Measurements from ENCODE around the gene MVP. TPM values are rescaled to one million over a fixed set of nuclear protein-coding genes. Genes with fewer than 3 reads are reported as not detected.
"Not testable (repeated sequence)": the region's sequence is repeated elsewhere in the genome, so short reads cannot be mapped to it uniquely, and the experiment has no call there.

MVP gene
- total RNA-seq, 3 donors from 2014 or later: 80.6 to 86.4 (median 85.8) TPM

DNA sequence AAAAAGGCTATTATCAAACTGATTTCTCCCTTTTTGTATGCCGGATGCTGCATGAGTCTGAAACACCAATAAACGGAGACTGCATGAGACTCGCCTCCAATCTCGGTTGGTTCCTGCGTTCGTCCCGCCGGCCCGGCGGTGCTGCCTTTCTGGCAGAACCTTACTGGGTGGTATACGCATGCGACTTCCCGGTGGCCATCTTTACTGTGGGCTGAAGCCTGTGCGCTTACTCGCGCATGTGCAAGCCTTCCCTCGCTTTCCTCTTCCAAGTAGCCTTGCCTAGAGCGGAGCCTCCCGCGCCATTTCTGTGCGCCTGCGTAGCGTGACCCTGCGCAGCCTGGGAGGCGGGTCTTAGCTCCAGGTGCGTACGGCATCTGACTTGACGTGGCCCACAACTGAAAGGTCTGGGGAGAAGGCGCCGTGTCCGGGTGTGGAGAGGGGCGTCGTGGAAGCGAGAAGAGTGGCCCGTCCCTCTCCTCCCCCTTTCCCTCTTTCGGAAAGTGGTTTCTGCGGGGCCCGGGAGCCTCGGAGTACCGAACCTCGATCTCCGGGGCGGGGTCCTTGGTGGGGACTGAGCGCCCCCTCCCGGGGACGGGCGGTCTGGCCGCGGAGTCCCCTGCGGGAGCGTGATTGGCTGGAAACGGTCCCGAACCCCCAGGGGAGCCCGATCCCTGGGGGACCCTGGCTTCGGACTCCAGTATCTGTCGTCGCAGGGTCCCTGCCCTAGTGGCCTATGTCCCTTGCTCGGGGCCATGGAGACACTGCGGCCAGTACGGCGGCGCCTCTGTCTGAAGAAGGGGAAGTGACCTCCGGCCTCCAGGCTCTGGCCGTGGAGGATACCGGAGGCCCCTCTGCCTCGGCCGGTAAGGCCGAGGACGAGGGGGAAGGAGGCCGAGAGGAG, 4.2 kb upstream of the MVP start, which contains the start of gene PAGR1:
Gene PAGR1 (plus strand): TSS at position 360 of the 901 bp plus-strand sequence. CDS start 374 bp downstream, at position 734.
- Mint-ChIP-seq H3K36me3 (ENCODE audit: insufficient read depth) (peaks cover 16% of the 10 kb centered on the region), H3K4me3 (peak within 1 kb of the TSS; percentile 96), H3K9me3 (no peaks in the 10 kb centered on the region), H3K4me1 (ENCODE audit: low read depth) (peaks cover 68% of the 10 kb centered on the region), H3K27me3 (ENCODE audit: low read depth) (no peaks in the 10 kb centered on the region)
- DNase-seq: peak; percentile 98
- ATAC-seq: peak; percentile 70 to 73

DNA sequence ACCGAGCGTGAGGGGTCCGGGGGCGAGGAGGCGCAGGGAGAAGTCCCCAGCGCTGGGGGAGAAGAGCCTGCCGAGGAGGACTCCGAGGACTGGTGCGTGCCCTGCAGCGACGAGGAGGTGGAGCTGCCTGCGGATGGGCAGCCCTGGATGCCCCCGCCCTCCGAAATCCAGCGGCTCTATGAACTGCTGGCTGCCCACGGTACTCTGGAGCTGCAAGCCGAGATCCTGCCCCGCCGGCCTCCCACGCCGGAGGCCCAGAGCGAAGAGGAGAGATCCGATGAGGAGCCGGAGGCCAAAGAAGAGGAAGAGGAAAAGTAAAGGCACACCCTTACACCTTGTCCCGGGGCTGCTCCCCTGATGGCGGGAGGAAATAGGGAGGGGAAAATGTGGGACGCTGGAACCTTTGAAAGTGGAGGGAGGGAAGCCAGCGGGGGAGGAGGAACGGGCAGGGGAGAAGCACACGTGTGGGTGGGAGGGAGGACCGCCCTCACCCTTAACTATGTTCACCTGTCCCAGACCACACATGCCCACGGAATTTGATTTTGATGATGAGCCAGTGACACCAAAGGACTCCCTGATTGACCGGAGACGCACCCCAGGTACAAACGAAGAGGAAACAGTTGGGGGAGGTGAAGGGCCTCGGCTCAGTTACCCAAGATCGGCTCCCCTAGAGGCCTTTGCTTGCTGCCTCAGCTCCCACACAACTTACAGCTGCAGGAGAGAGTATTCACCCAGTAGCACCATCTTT, 3.4 kb upstream of the MVP start:
- ATAC-seq (peak; percentile 29 to 37), DNase-seq (peak; percentile 29)
- H3K9me3 Mint-ChIP-seq: no peaks in the 10 kb centered on the region
- no peaks in the 10 kb centered on the region for H3K27me3 Mint-ChIP-seq (ENCODE audit: low read depth)
- H3K4me1 Mint-ChIP-seq (ENCODE audit: low read depth): peaks cover 67% of the 10 kb centered on the region
- peak overlapping the region; percentile 96 for H3K4me3 Mint-ChIP-seq
- H3K36me3 Mint-ChIP-seq (ENCODE audit: insufficient read depth): peaks cover 16% of the 10 kb centered on the region

DNA sequence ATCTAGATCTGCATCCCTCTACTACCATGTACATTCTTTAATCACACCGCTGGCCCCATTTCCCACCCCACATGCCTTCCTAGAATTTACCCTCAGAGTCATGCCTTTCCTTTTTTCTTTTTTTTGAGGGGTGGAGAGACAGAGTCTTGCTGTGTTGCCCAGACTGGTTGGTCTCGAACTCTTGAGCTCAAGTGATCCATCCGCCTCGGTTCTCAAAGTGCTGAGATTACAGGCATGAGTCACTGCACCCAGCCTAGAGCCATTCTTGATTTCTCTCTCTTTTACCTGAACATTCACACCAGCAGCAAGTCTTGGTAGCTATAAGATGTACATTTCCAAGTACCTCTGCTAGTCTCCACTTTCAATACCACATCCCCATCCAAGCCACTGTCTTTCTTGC, 2.2 kb upstream of the MVP start:
- Mint-ChIP-seq H3K4me1 (ENCODE audit: low read depth) (peaks cover 71% of the 10 kb centered on the region), H3K27me3 (ENCODE audit: low read depth) (no peaks in the 10 kb centered on the region), H3K9me3 (no peaks in the 10 kb centered on the region), H3K4me3 (peak overlapping the region; percentile 71), H3K36me3 (ENCODE audit: insufficient read depth) (peaks cover 19% of the 10 kb centered on the region)
- DNase-seq: no peak
- ATAC-seq: no peak

DNA sequence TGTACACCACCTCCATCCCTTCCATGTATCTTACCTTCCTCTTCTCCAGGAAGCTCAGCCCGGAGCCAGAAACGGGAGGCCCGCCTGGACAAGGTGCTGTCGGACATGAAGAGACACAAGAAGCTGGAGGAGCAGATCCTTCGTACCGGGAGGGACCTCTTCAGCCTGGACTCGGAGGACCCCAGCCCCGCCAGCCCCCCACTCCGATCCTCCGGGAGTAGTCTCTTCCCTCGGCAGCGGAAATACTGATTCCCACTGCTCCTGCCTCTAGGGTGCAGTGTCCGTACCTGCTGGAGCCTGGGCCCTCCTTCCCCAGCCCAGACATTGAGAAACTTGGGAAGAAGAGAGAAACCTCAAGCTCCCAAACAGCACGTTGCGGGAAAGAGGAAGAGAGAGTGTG, 756 bp upstream of the MVP start:
- Mint-ChIP-seq H3K27me3 (ENCODE audit: low read depth) (no peaks in the 10 kb centered on the region), H3K36me3 (ENCODE audit: insufficient read depth) (peaks cover 19% of the 10 kb centered on the region), H3K4me3 (peak overlapping the region; percentile 91)

DNA sequence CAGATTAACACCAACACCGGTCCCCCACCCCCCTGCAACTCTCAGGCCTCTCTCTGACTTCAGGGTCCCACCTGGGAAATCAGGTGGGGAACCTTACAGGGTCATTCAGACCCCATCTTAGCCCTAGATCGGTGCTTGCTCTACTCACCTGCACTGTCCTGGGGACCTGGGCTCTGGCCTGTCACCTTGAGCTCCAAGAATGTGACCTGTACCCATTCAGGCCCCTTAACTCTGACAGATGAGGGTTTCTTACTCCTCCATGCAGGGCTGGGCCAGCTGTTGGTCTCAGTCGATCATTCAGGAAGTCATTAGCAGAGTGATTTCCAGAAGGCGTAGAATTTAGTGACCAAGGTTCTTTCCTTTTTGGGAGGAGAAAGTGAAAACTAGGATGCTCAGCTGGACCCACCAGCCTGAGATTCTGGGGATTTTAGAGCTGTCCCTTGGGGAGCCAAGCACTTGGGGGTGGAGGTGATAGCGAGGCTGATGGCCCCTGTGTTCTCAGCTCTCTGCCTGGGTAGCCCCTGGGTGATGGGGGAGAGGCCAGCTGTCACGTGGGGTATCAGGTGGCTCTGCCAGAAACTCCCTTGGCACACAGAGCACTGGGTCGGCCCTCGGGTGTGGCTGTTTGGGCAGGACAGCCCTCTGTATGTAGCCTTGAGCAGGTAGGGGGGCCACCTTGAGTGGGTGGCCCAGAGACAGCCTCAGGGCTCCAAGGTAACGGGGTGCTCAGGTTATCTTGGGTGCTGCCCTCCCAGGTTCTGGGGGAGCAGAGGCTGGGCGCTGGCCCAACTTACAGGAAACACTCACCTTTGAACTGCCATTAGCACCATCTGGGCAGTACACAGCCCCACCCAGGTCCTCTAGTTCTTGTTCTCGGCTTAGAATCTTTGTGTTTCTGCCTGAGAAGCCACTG, 724 bp downstream of the MVP start:
- peaks cover 19% of the 10 kb centered on the region for H3K36me3 Mint-ChIP-seq (ENCODE audit: insufficient read depth)
- H3K9me3 Mint-ChIP-seq: no peaks in the 10 kb centered on the region
- DNase-seq (peak; percentile 31), ATAC-seq (peak in 1 of 2 donors; percentile 2)
- H3K4me3 Mint-ChIP-seq: peak overlapping the region; percentile 91
- H3K4me1 Mint-ChIP-seq (ENCODE audit: low read depth): peaks cover 75% of the 10 kb centered on the region
- no peaks in the 10 kb centered on the region for H3K27me3 Mint-ChIP-seq (ENCODE audit: low read depth)

More for the DNA sequence above, 756 bp upstream of the MVP start:
- no peak for DNase-seq
- Mint-ChIP-seq H3K4me1 (ENCODE audit: low read depth) (peaks cover 73% of the 10 kb centered on the region), H3K9me3 (no peaks in the 10 kb centered on the region)
- no peak for ATAC-seq

DNA sequence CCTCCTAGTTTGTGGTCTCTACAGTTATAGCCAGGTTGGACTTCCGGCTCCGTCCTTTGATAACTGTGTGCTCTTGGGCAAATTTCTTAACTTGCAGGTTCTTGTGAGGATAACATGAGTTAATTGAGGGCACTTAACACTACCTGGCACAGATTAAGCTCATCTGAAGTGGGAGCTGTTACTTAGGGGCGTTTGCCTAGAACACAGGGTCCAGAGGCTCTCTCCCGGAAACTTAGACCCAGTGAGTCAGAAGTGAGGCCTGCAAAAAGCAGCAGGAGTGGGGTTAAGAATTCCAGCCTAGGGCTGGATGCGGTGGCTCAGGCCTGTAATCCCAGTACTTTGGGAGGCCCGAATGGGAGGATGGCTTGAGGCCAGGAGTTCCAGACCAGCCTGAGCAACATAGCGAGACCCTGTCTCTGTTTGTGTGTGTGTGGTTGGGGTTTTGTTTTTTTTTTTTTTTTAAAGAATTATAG, 1.4 kb downstream of the MVP start:
- no peak for ATAC-seq
- no peak for DNase-seq
- Mint-ChIP-seq H3K36me3 (ENCODE audit: insufficient read depth) (peaks cover 19% of the 10 kb centered on the region), H3K4me1 (ENCODE audit: low read depth) (peaks cover 80% of the 10 kb centered on the region), H3K4me3 (peak overlapping the region; percentile 91), H3K9me3 (no peaks in the 10 kb centered on the region), H3K27me3 (ENCODE audit: low read depth) (no peaks in the 10 kb centered on the region)

DNA sequence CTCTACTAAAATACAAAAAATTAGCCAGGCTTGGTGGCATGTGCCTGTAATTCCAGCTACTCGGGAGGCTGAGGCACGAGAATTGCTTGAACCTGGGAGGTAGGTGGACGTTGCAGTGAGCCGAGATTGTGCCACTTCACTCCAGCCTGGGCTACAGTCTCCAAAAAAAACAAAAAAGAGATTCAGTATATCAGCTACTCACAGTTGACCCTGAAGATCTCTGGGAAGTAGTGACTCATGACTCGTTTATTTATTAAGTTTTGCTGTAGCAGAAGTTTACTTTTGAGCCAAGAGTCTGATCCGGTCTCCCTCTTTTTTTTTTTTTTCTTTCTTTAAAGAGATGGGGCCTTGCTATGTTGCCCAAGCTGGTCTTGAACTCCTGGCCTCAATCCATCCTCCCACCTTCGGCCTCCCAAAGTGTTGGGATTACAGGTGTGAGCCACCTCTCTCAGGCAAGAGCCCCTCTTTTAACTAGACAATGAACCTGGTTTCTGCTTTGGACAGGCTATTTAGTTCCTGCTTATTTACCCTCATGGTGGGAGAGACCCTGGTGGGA, 4.4 kb downstream of the MVP start:
- Mint-ChIP-seq H3K4me3 (peak overlapping the region; percentile 56), H3K9me3 (no peaks in the 10 kb centered on the region), H3K36me3 (ENCODE audit: insufficient read depth) (peaks cover 5% of the 10 kb centered on the region), H3K4me1 (ENCODE audit: low read depth) (peaks cover 78% of the 10 kb centered on the region), H3K27me3 (ENCODE audit: low read depth) (no peaks in the 10 kb centered on the region)
- ATAC-seq: no peak
- DNase-seq: no peak

DNA sequence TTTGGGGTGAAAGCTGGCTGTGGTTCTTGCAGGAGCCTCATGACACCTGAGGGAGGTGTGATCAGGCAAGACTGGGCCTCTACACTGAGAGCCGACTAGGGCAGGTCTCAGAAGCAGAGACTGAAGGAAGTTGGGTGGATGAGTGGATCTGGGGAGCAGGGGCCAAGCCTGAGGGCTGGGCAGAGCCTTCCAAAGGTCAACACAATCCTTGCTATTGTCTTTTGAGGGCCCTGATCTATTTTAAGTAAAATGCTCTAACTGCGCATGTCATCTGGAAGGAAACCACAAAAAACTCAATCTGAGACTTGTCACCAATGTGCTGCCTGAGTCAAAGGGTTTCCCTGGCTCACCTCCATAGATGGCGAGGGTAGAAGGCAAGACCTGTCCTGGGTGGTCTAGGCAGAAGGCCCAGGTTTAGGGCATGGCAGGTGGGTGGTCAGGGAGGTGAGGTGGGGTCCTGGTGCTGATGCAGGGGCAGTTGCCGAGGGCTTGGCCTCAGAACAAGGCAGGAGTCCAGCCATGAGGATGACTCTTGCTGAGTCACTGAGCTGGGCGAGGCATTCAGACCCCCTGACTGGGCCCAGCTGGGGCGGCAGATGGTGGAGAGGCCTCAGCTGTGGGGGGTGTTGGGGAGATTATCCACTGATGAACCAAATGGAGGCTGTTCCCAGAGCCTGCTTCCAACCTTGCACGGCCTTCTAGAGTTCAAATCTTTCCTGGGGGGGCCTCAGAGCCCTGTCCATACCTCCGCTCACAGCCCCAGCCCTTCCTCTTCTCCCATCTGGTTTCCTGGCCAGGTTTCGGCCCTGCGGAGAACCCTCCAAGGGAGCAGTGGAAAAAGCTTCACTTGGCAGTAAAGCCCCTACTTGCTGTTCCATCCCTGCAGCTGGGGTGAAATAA, 5.1 kb downstream of the MVP start:
- ATAC-seq (peak; percentile 57 to 59), DNase-seq (no peak)
- H3K9me3 Mint-ChIP-seq: no peaks in the 10 kb centered on the region
- peaks cover 78% of the 10 kb centered on the region for H3K4me1 Mint-ChIP-seq (ENCODE audit: low read depth)
- H3K4me3 Mint-ChIP-seq: peak overlapping the region; percentile 56
- peaks cover 2% of the 10 kb centered on the region for H3K36me3 Mint-ChIP-seq (ENCODE audit: insufficient read depth)
- H3K27me3 Mint-ChIP-seq (ENCODE audit: low read depth): no peaks in the 10 kb centered on the region

DNA sequence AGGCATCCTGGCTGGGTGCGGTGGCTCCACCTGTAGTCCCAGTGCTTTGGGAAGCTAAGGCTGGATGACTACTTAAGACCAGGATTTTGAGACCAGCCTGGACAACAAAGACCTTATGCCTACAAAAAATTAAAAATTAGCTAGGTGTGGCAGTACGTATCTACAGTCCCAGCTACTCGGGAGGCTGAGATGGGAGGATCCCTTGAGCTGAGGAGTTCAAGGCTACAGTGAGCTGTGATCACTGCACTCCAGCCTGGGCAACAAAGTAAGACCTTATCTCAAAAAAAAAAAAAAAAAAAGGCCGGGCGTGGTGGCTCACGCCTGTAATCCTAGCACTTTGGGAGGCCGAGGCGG, 6.1 kb downstream of the MVP start:
- Mint-ChIP-seq H3K27me3 (ENCODE audit: low read depth) (no peaks in the 10 kb centered on the region), H3K4me1 (ENCODE audit: low read depth) (peaks cover 73% of the 10 kb centered on the region), H3K9me3 (no peaks in the 10 kb centered on the region), H3K4me3 (peak overlapping the region; percentile 73), H3K36me3 (ENCODE audit: insufficient read depth) (peaks cover 6% of the 10 kb centered on the region)
- no peak for ATAC-seq
- DNase-seq: no peak

DNA sequence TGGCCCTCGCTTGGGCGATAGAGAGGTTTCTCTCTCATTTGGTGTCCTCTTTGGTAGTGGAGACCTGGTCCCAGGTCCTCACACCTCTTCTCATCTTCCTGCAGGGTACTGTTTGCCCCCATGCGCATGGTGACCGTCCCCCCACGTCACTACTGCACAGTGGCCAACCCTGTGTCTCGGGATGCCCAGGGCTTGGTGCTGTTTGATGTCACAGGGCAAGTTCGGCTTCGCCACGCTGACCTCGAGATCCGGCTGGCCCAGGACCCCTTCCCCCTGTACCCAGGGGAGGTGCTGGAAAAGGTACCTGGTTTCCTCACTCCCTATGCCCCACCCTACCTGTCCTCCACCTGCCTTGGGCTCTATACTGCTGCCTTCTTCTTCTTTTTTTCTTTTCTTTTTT, 10.5 kb downstream of the MVP start:
- Mint-ChIP-seq H3K4me1 (ENCODE audit: low read depth) (peaks cover 42% of the 10 kb centered on the region), H3K9me3 (no peaks in the 10 kb centered on the region), H3K4me3 (no peak overlapping the region), H3K27me3 (ENCODE audit: low read depth) (no peaks in the 10 kb centered on the region), H3K36me3 (ENCODE audit: insufficient read depth) (peaks cover 15% of the 10 kb centered on the region)
- DNase-seq (no peak), ATAC-seq (no peak)

DNA sequence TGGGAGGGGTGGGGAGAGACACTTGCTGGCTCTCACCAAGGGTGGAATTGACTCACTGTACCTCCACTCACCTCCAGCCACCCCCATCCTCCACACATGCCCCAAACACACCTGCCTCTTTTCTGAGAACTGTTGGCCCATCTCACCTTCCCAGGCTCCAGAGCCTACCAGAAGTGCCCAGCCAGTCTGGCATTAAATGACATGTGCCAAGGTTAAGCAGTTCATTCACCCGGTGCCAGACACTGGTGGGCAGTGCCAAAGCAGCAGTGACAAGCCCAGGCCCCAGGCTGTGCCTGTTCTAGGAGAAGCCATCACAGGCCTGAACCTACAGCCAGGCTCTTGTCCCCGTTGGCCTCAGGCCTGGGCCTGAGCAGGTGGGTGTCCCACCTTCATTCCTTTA, 11.2 kb downstream of the MVP start:
- Mint-ChIP-seq H3K36me3 (ENCODE audit: insufficient read depth) (peaks cover 16% of the 10 kb centered on the region), H3K4me3 (no peak overlapping the region), H3K9me3 (no peaks in the 10 kb centered on the region), H3K4me1 (ENCODE audit: low read depth) (peaks cover 37% of the 10 kb centered on the region), H3K27me3 (ENCODE audit: low read depth) (no peaks in the 10 kb centered on the region)
- ATAC-seq (no peak), DNase-seq (no peak)

DNA sequence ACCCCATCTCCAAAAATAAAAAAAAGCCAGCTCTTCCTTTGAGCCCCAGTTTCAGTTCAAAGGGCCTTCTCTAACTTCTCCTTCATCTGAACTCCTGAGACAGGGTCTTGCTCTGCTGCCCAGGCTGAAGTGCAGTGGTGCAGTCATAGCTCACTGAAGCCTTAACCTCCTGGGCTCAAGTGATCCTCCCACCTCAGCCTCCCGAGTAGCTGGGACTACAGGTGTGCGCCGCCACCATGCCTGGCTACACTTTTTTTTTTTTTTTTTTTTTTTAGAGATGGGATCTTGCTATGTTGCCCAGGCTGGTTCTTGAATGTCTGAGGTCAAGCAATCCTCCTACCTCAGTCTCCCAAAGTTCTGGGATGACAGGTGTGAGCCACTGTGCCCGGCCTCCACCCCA, 13.0 kb downstream of the MVP start:
- peaks cover 22% of the 10 kb centered on the region for H3K4me1 Mint-ChIP-seq (ENCODE audit: low read depth)
- not testable (repeated sequence) for ATAC-seq; DNase-seq; H3K27me3 Mint-ChIP-seq (ENCODE audit: low read depth); H3K4me3 Mint-ChIP-seq; H3K9me3 Mint-ChIP-seq
- H3K36me3 Mint-ChIP-seq (ENCODE audit: insufficient read depth): peaks cover 22% of the 10 kb centered on the region

DNA sequence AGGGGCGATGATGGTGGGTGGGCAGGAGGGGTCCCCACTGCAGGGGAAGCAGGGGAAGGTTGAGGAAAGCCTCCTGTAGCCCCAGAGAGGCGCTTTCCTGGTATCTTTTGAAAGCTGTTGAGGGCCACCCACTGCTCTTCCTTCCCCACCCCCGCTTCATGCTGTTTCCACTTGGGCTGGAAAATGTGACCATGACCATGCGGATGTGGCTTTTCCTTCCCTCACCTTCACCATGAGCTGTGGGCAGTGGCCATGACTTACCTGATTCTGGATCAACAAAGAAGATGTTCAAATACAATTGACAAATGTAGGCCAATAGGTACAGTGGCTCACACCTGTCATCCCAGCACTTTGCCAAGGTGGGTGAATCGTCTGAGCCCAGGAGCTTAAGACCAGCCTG, 13.8 kb downstream of the MVP start:
- H3K36me3 Mint-ChIP-seq (ENCODE audit: insufficient read depth): peaks cover 22% of the 10 kb centered on the region
- no peaks in the 10 kb centered on the region for H3K9me3 Mint-ChIP-seq
- ATAC-seq: no peak
- DNase-seq: no peak
- H3K4me1 Mint-ChIP-seq (ENCODE audit: low read depth): peaks cover 17% of the 10 kb centered on the region
- no peak overlapping the region for H3K4me3 Mint-ChIP-seq
- H3K27me3 Mint-ChIP-seq (ENCODE audit: low read depth): no peaks in the 10 kb centered on the region

All from activated T-cell treated with anti-CD3 and anti-CD28 coated beads, Interleukin-2, amount 50 U/mL, for 4 hours (primary cell).